Spleen (tissue), 11 donors: ENCODE measurements around the gene PROX1. TPM values are rescaled to one million over a fixed set of nuclear protein-coding genes. Genes with fewer than 3 reads are reported as not detected.
A peak's percentile ranks its signal among the peaks of the same experiment; 100 is the strongest.

Experiments
- DNase-seq: peaks from one replicate; pipeline ENCODE4 v3.0.0-alpha.2; 2020
- H3K27ac ChIP-seq, 8 donors: fragments of 200-600 bp; sonication (generic) in 7 of 8; 1 replicate in 4 of 8; 2 replicates in 4 of 8; pipeline versions ENCODE4 v1.5.0 to v1.8.0; 2016 to 2021; ENCODE audit warnings: inconsistent platforms in 4 of 8, mild to moderate bottlenecking in 4 of 8, moderate library complexity in 1 of 8
- H3K27me3 ChIP-seq, 7 donors: fragments of 200-600 bp; sonication (generic) in 6 of 7; replicated peaks in 1 of 7; 1 replicate in 4 of 7; 2 replicates in 3 of 7; pipeline versions ENCODE4 v1.5.0 to v1.8.0; 2016 to 2021; ENCODE audit warnings: inconsistent platforms in 3 of 7, mild to moderate bottlenecking in 1 of 7
- H3K36me3 ChIP-seq, 6 donors: fragments of 200-600 bp; sonication (generic) in 5 of 6; 1 replicate in 4 of 6; 2 replicates in 2 of 6; pipeline versions ENCODE4 v1.5.0 to v1.8.0; 2016 to 2021; ENCODE audit warnings: inconsistent platforms in 2 of 6
- H3K4me1 ChIP-seq, 6 donors: fragments of 200-600 bp; sonication (generic) in 5 of 6; 1 replicate in 3 of 6; 2 replicates in 3 of 6; pipeline versions ENCODE4 v1.5.0 to v1.8.0; 2016 to 2021; ENCODE audit warnings: inconsistent platforms in 3 of 6
- H3K4me3 ChIP-seq, 8 donors: fragments of 200-600 bp; sonication (generic) in 7 of 8; 1 replicate in 4 of 8; 2 replicates in 4 of 8; pipeline versions ENCODE4 v1.5.0 to v1.8.0; 2016 to 2021; ENCODE audit warnings: inconsistent platforms in 4 of 8, mild to moderate bottlenecking in 4 of 8, moderate library complexity in 2 of 8
- H3K9me3 ChIP-seq, 8 donors: fragments of 200-600 bp; sonication (generic) in 7 of 8; 1 replicate in 4 of 8; 2 replicates in 4 of 8; pipeline versions ENCODE4 v1.5.0 to v1.8.0; 2016 to 2021; ENCODE audit warnings: inconsistent platforms in 4 of 8
- CTCF ChIP-seq, 11 experiments: fragments of 200-600 bp in 7 of 11; fragments of 450-650 bp in 4 of 11; sonication (generic) in 4 of 11; IDR thresholded peaks in 8 of 11; conservative IDR thresholded peaks in 3 of 11; 1 replicate in 7 of 11; 2 replicates in 4 of 11; pipeline versions ENCODE4 v1.4.0 to v1.8.0; 2016 to 2021; ENCODE audit warnings: antibody characterized with exemption in 11 of 11, inconsistent platforms in 4 of 11, mild to moderate bottlenecking in 1 of 11
- POLR2A ChIP-seq, 3 donors: fragments of 450-650 bp; IDR thresholded peaks; one replicate each; pipeline ENCODE4 v1.5.1; 2017; ENCODE audit warnings: antibody characterized with exemption in 3 of 3, mild to moderate bottlenecking in 1 of 3
- POLR2AphosphoS5 ChIP-seq, 3 donors: sonication (generic); formaldehyde crosslinking; IDR thresholded peaks; one replicate each; pipeline ENCODE4 v1.5.1; 2017; ENCODE audit warnings: antibody characterized with exemption in 3 of 3
- WGBS, 5 donors: extraction: QIAGEN DNeasy Blood & Tissue Kit in 3 of 5; methylation state at CpG; one replicate each; pipeline versions ENCODE4 v1.1.5 to v1.1.7; 2013 to 2018; 5-methylcytosine and 5-hydroxymethylcytosine counted together
- intact Hi-C: fragments of 100-400 bp; cut with DNase I; formaldehyde crosslinking; loops from one replicate; pipeline ENCODE4 v1.15.0; 2023; ENCODE audit warnings: low total_unique reads
- polyA plus RNA-seq, 3 donors: library from polyadenylated mRNA; stranded (reverse); fragments of 200-250 nt; gene quantifications; one replicate each; pipeline ENCODE4 v1.2.1, GENCODE V29; 2013
- total RNA-seq, 7 donors: library from RNA; depleted of rRNA in 3 of 7; stranded (reverse); fragments of >200 nt in 3 of 7; fragmentation: NEBNext Ultra II Directional in 4 of 7; extraction: Animal tissue kit (Norgen Biotek cat#: 25700) in 4 of 7; gene quantifications; one replicate each; pipeline versions ENCODE4 v1.1.0 to v1.2.1, GENCODE V29; 2016 to 2021
- donor health status: healthy with polysubstance abuse.
- donor health status: DM: no; HTN: no; CAD: no; lungs with moderate emphysema.
- donor health status: DM: no; HTN: no; CAD: no.
- donor health status: Bipolar disorder and iron deficiency.
- donor health status: healthy.
- donor health status: DM: no; HTN: no; CAD: no.
- donor health status: DM: yes; HTN: yes; CAD: no.

PROX1 gene
- total and polyA plus RNA-seq, 10 donors: 0.70 to 114 (median 41.7) TPM

DNA sequence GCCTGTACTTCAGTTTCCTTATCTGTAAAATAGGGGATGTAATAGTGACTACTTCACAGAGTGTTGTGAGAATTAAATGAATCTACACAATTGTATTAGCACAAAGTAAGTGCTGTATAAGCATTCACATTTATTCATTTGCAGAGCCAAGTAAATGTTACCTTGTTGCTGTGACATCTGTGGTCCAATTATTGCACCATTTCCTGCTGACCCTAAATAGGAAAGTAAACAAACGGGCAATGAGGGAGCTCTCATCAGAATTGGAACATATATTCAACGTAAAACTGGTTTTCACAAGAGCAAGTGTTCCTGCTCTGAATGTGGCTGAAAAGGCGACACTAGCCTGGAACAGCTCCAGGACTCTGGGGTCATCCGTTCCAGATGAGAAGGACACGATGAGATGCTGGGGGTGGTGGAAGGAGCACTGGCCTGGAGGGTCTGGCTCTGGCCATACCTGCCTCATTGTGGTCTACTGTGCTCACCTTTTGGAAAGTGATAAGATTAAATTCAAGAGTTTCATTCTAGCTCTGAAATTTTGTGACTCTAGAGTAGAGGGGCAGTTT lies 34.5 kb downstream of the PROX1 start:
- intact Hi-C loops: no loop called here
- WGBS, 5 donors: 54 to 67% (median 65%) methylated on average over 5 of the region's 5 CpGs

GRCh38 chr1:214022810-214023425 lies 35.1 kb downstream of the PROX1 start:
- no peaks in the 10 kb centered on the region for H3K27me3 ChIP-seq
- H3K4me1 ChIP-seq: peaks cover 0 to 3% (median 0%) of the 10 kb centered on the region in 6 donors
- no peak overlapping the region for H3K4me3 ChIP-seq
- TF ChIP-seq CTCF (IDR thresholded peaks at IDR 0.05 in 8 of 11, conservative IDR thresholded peaks at IDR 0.05 in 3 of 11) (no peak), POLR2A (IDR thresholded peaks at IDR 0.05) (no peak), POLR2AphosphoS5 (IDR thresholded peaks at IDR 0.05) (no peak)
- DNase-seq: no peak
- H3K27ac ChIP-seq: no peak overlapping the region
- H3K36me3 ChIP-seq: peaks cover 0 to 4% (median 0%) of the 10 kb centered on the region in 6 donors
- intact Hi-C loops: no loop called here
- 52 to 68% (median 57%) methylated on average over 2 of the region's 2 CpGs for WGBS, 5 donors
- no peaks in the 10 kb centered on the region for H3K9me3 ChIP-seq

More for the DNA sequence above, 34.5 kb downstream of the PROX1 start:
- no peak for DNase-seq
- H3K27ac ChIP-seq: no peak overlapping the region
- peaks cover 0 to 4% (median 0%) of the 10 kb centered on the region in 6 donors for H3K36me3 ChIP-seq
- peaks cover 0 to 3% (median 0%) of the 10 kb centered on the region in 6 donors for H3K4me1 ChIP-seq
- TF ChIP-seq POLR2AphosphoS5 (IDR thresholded peaks at IDR 0.05) (no peak), POLR2A (IDR thresholded peaks at IDR 0.05) (no peak)
- H3K27me3 ChIP-seq: no peaks in the 10 kb centered on the region
- H3K4me3 ChIP-seq: no peak overlapping the region
- no peaks in the 10 kb centered on the region for H3K9me3 ChIP-seq

DNA sequence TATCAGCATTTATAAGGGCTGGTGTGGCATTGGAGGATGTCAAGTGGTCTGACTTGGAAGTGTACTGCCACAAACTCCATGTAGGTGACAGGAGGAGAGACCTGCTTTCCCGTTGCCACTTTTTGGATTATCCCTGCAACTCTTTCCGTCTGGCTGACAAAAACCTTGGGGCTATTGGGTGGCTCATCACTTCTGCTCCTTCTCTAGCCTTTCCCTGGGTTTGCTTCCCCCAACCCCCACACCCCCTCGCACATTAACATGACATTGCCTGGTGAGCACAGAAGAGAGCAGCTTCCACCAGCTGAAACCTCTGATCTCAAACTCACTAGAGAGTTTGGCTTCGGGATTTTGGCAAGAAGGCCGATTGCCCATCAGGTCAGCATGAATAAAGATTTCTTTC lies 39.2 kb downstream of the PROX1 start:
- Histone ChIP-seq H3K27ac (peak overlapping the region in 2 of 8 donors; percentile 2 to 4), H3K4me1 (peaks cover 0 to 13% (median 2%) of the 10 kb centered on the region in 6 donors), H3K9me3 (no peaks in the 10 kb centered on the region), H3K27me3 (no peaks in the 10 kb centered on the region), H3K4me3 (no peak overlapping the region), H3K36me3 (no peaks in the 10 kb centered on the region)
- intact Hi-C loops: no loop called here
- no peak for TF ChIP-seq POLR2A (IDR thresholded peaks at IDR 0.05)
- TF ChIP-seq CTCF (IDR thresholded peaks at IDR 0.05 in 8 of 11, conservative IDR thresholded peaks at IDR 0.05 in 3 of 11): no peak
- TF ChIP-seq POLR2AphosphoS5 (IDR thresholded peaks at IDR 0.05): no peak
- WGBS, 5 donors: 39 to 49% (median 45%) methylated on average over 5 of the region's 5 CpGs
- no peak for DNase-seq

- Histone ChIP-seq H3K27me3 (no peaks in the 10 kb centered on the region), H3K4me3 (no peak overlapping the region), H3K27ac (peak overlapping the region in 3 of 8 donors; percentile 2 to 4 (median 2)), H3K36me3 (no peaks in the 10 kb centered on the region), H3K4me1 (peaks cover 0 to 13% (median 2%) of the 10 kb centered on the region in 6 donors), H3K9me3 (no peaks in the 10 kb centered on the region)
- intact Hi-C loops: no loop called here
- TF ChIP-seq CTCF (IDR thresholded peaks at IDR 0.05 in 8 of 11, conservative IDR thresholded peaks at IDR 0.05 in 3 of 11) (no peak), POLR2AphosphoS5 (IDR thresholded peaks at IDR 0.05) (no peak), POLR2A (IDR thresholded peaks at IDR 0.05) (no peak)
- no peak for DNase-seq
- 56 to 66% (median 58%) methylated on average over 5 of the region's 5 CpGs for WGBS, 5 donors
Observed at GRCh38 chr1:214027498-214027897, 39.7 kb downstream of the PROX1 start.
